HG03432 (cell line): ENCODE measurements around the gene ERBB2.
A peak's percentile ranks its signal among the peaks of the same experiment; 100 is the strongest.

ENCODE experiments used
- ATAC-seq: cut with Tn5 transposase; IDR thresholded peaks from one replicate; pipeline ENCODE4 v1.9.1; 2021; ENCODE audit warnings: mild to moderate bottlenecking, moderate library complexity; ENCODE audit not compliant: unreplicated experiment

ERBB2 gene

GRCh38 chr17:39665642-39666224, 34.1 kb upstream of the ERBB2 start:
- ATAC-seq = no peak

- no peak for ATAC-seq
These were observed 33.6 kb upstream of the ERBB2 start for GRCh38 chr17:39666231-39666600.

GRCh38 chr17:39666601-39667261, 33.1 kb upstream of the ERBB2 start:
- ATAC-seq = no peak

- ATAC-seq = no peak
These were observed 32.5 kb upstream of the ERBB2 start for GRCh38 chr17:39667262-39667944.

GRCh38 chr17:39667945-39668924, 31.6 kb upstream of the ERBB2 start, which contains the start of gene PNMT:
TSS of gene PNMT (plus strand) at chr17:39668453. CDS start at chr17:39668476, 23 bp downstream.
- no peak for ATAC-seq

- ATAC-seq = no peak
These were observed 29.7 kb upstream of the ERBB2 start for GRCh38 chr17:39669897-39670735.

GRCh38 chr17:39670746-39671145, 29.1 kb upstream of the ERBB2 start:
- no peak for ATAC-seq

GRCh38 chr17:39671651-39672521, 28.0 kb upstream of the ERBB2 start:
- ATAC-seq = no peak

GRCh38 chr17:39672522-39673334, 27.1 kb upstream of the ERBB2 start:
- no peak for ATAC-seq

- no peak for ATAC-seq
These were observed 26.4 kb upstream of the ERBB2 start for GRCh38 chr17:39673335-39674081.

GRCh38 chr17:39674179-39674578, 25.7 kb upstream of the ERBB2 start:
- ATAC-seq = no peak

- ATAC-seq = no peak
These were observed 25.0 kb upstream of the ERBB2 start for GRCh38 chr17:39674702-39675389.

- ATAC-seq = no peak
These were observed 24.3 kb upstream of the ERBB2 start for GRCh38 chr17:39675390-39676082.

- peak; percentile 50 for ATAC-seq
These were observed 23.6 kb upstream of the ERBB2 start for GRCh38 chr17:39676198-39676819.

- no peak for ATAC-seq
These were observed 22.8 kb upstream of the ERBB2 start for GRCh38 chr17:39677072-39677471.
